ENCODE data around the gene GNPTAB.

Gene GNPTAB

DNA sequence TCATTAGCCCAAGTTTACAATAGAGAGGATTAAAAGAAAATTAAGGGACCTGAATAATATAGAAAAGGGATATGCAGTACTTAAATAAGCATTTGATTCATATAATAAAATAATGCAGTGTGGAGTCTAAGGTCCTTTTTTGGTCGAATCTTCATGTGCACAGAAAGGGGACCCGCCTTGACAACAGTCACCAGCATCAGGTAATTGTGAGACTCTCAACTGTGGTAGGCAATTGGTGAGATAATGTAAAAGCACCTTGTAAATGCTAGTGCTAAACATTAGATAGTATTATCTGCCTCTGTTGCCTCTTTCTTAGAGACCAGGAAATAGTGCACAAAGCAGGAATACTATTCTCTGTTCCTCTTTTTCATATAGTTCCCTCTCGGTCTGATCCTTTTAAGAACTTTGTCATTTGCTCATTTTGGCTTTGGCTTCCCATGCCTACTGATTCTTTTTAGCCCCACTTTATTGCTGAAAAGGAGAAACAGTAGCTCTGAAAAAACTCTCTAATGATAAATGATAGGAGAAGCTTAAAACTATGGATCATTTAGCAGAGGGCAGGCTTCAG lies 115.8 kb downstream of the GNPTAB start:
- DNase-seq = no peak
- Histone ChIP-seq H3K27ac (no peak overlapping the region), H3K27me3 (ENCODE audit: insufficient read depth, low read depth, severe bottlenecking) (no peaks in the 10 kb centered on the region), H3K9me3 (ENCODE audit: severe bottlenecking) (no peaks in the 10 kb centered on the region), H3K4me3 (ENCODE audit: low read depth, low read length) (no peak overlapping the region), H3K36me3 (no peaks in the 10 kb centered on the region)
- TF ChIP-seq, protein P1, sequence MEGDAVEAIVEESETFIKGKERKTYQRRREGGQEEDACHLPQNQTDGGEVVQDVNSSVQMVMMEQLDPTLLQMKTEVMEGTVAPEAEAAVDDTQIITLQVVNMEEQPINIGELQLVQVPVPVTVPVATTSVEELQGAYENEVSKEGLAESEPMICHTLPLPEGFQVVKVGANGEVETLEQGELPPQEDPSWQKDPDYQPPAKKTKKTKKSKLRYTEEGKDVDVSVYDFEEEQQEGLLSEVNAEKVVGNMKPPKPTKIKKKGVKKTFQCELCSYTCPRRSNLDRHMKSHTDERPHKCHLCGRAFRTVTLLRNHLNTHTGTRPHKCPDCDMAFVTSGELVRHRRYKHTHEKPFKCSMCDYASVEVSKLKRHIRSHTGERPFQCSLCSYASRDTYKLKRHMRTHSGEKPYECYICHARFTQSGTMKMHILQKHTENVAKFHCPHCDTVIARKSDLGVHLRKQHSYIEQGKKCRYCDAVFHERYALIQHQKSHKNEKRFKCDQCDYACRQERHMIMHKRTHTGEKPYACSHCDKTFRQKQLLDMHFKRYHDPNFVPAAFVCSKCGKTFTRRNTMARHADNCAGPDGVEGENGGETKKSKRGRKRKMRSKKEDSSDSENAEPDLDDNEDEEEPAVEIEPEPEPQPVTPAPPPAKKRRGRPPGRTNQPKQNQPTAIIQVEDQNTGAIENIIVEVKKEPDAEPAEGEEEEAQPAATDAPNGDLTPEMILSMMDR (IDR thresholded peaks at IDR 0.05; ENCODE audit: low read depth, low read length) = no peak

DNA sequence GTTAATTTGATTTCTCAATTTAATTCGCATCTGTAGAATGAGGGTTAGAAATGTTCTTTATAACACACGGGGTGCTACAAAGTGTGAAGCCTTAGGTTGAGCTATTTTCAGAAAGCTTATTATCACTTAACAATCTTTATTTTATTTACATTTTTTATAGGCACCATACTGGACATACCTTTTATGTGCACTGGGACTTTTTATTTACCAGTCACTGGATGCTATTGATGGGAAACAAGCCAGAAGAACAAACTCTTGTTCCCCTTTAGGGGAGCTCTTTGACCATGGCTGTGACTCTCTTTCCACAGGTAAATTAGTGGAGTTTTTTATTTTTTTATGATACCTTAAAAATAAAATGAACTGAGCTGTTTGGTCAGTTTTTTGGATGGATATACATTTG lies 116.8 kb downstream of the GNPTAB start:
- no peaks in the 10 kb centered on the region for H3K27me3 ChIP-seq (ENCODE audit: insufficient read depth, low read depth, severe bottlenecking)
- H3K9me3 ChIP-seq (ENCODE audit: severe bottlenecking) = no peaks in the 10 kb centered on the region
- no peak overlapping the region for H3K4me3 ChIP-seq (ENCODE audit: low read depth, low read length)
- no peak overlapping the region for H3K27ac ChIP-seq
- DNase-seq = no peak
- no peaks in the 10 kb centered on the region for H3K36me3 ChIP-seq
- TF ChIP-seq, protein P1 (IDR thresholded peaks at IDR 0.05; ENCODE audit: low read depth, low read length) = no peak

DNA sequence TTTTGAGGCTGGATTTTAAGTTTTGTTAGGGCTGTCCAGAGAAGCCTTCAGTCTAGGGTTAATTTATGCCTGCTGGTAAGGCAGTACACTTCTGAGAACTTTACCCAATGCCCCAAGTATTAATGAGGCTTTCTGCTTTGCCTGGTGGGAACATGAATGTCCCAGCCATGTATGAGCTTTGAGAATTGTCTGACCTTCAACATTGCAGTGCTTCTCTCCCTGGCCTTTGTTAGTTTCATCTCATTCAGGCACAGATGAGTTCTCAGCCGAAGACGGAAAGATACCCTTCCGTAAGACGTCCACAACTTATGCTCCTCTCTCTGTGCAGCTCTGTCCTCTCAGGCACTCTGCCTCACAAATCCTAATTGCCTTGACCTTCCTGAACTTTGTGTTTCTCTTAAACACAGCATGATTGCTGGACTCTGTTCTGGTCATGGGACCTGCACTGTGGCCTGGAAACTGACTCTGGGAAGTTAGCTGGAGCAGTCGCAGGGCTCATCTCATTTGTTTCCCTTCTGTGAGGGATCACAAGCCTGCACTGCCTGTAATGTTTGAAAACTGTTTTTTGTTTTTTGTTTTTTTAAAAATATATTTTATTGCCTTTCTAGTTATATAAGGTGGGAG lies 117.6 kb downstream of the GNPTAB start:
- Histone ChIP-seq H3K36me3 (no peaks in the 10 kb centered on the region), H3K4me3 (ENCODE audit: low read depth, low read length) (no peak overlapping the region), H3K27me3 (ENCODE audit: insufficient read depth, low read depth, severe bottlenecking) (no peaks in the 10 kb centered on the region), H3K9me3 (ENCODE audit: severe bottlenecking) (no peaks in the 10 kb centered on the region), H3K27ac (no peak overlapping the region)
- TF ChIP-seq, protein P1 (IDR thresholded peaks at IDR 0.05; ENCODE audit: low read depth, low read length) = no peak
- DNase-seq = no peak

DNA sequence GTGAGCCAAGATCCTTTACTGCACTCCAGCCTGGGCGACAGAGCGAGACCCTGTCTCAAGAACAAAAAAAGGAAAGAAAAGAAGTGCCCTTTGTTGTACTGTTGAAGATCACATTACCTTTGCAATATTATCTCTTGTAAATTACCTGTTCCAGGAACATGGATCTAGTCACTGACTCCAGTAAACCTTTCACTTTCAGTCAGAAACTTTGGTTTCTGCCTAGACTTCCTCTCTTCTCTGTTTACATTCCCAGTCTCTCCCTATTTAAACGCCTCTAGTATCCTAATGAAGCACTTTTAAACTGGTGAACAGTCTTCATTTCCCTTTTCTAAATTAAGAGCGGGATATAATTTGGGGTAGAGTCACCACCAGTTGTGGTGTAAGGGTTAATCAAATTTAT lies 120.5 kb downstream of the GNPTAB start:
- TF ChIP-seq, protein P1 (IDR thresholded peaks at IDR 0.05; ENCODE audit: low read depth, low read length) = no peak
- no peaks in the 10 kb centered on the region for H3K36me3 ChIP-seq
- H3K4me3 ChIP-seq (ENCODE audit: low read depth, low read length) = no peak overlapping the region
- no peak overlapping the region for H3K27ac ChIP-seq
- DNase-seq = no peak
- H3K27me3 ChIP-seq (ENCODE audit: insufficient read depth, low read depth, severe bottlenecking) = no peaks in the 10 kb centered on the region
- no peaks in the 10 kb centered on the region for H3K9me3 ChIP-seq (ENCODE audit: severe bottlenecking)

DNA sequence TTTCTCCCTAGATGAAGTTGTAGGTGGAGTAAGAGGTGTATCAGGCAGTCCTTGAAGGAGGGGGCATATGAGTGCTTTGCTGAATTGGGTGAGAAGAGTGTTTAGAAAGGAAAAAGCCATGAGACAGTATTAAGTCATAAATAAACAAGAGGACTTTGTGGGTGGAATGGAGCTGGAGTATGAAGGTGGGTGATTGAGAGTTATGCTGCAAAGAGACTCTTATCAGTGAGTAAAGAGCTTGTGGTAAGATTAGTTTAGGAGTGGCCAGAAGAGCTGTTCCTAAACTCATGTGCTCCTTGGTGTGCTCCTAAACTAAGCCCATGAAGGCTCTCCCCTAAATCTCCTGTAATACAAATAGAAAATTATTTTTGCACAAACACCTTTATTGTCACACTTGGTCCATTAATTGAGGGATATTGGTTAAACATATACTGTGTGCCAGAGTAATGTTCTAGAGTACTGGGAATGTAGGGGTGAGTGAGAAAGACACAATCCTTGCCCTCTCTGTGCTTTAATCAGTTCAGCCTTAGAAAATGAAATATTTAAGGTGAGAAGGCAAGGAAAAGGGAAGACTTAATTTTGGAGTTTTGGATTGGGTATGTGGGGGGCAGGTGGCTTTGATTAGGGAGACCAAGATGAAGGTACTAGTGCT lies 123.5 kb downstream of the GNPTAB start:
- Histone ChIP-seq H3K27me3 (ENCODE audit: insufficient read depth, low read depth, severe bottlenecking) (no peaks in the 10 kb centered on the region), H3K4me3 (ENCODE audit: low read depth, low read length) (no peak overlapping the region), H3K27ac (no peak overlapping the region), H3K9me3 (ENCODE audit: severe bottlenecking) (no peaks in the 10 kb centered on the region), H3K36me3 (no peaks in the 10 kb centered on the region)
- no peak for DNase-seq
- TF ChIP-seq, protein P1 (IDR thresholded peaks at IDR 0.05; ENCODE audit: low read depth, low read length) = no peak

Data from WERI-Rb-1 (cell line).